HFFc6 (cell line): ENCODE measurements around the gene YWHAG. TPM values are rescaled to one million over a fixed set of nuclear protein-coding genes. Genes with fewer than 3 reads are reported as not detected.

Source experiments
- DNase-seq: peaks from one replicate; pipeline ENCODE4 v3.0.0-alpha.2; 2018
- H3K27ac Mint-ChIP-seq: 2 replicates; pipeline ENCODE4 v1.8.0; 2020; ENCODE audit warnings: mild to moderate bottlenecking, mixed read lengths
- H3K27me3 Mint-ChIP-seq: 2 replicates; pipeline ENCODE4 v1.8.0; 2021; ENCODE audit warnings: mild to moderate bottlenecking, moderate library complexity, mixed read lengths; ENCODE audit not compliant: insufficient read depth
- H3K36me3 Mint-ChIP-seq: 2 replicates; pipeline ENCODE4 v1.8.0; 2021; ENCODE audit warnings: low read depth, mixed read lengths
- H3K4me1 Mint-ChIP-seq: 2 replicates; pipeline ENCODE4 v1.8.0; 2020; ENCODE audit warnings: low read depth, mixed read lengths
- H3K4me3 Mint-ChIP-seq: 2 replicates; pipeline ENCODE4 v1.8.0; 2020; ENCODE audit warnings: mild to moderate bottlenecking, moderate library complexity, mixed read lengths
- H3K9me3 Mint-ChIP-seq: 2 replicates; pipeline ENCODE4 v1.8.0; 2020; ENCODE audit warnings: mild to moderate bottlenecking, mixed read lengths
- total RNA-seq, 6 experiments: library from RNA; stranded (reverse); fragmentation: NEBNext Ultra II Directional; extraction: Animal tissue kit (Norgen Biotek cat#: 25700); gene quantifications; 2 replicates in 1 of 6; 3 replicates in 5 of 6; pipeline ENCODE4 v1.2.3, GENCODE V29; 2021
- TF ChIP-seq, protein P1 (sequence below): fragments of 200-600 bp; sonication (generic); IDR thresholded peaks from 2 replicates; pipeline ENCODE4 v1.5.0; 2021; ENCODE audit warnings: antibody characterized with exemption, mild to moderate bottlenecking

The YWHAG gene
- total RNA-seq, 6 experiments from 2014 or later: 171 to 210 (median 180) TPM

GRCh38 chr7:76330673-76331072 lies 28.1 kb downstream of the YWHAG start:
- H3K4me3 Mint-ChIP-seq: no peak overlapping the region
- peaks cover 3% of the 10 kb centered on the region for H3K27me3 Mint-ChIP-seq
- H3K4me1 Mint-ChIP-seq: peaks cover 48% of the 10 kb centered on the region
- TF ChIP-seq, protein P1, sequence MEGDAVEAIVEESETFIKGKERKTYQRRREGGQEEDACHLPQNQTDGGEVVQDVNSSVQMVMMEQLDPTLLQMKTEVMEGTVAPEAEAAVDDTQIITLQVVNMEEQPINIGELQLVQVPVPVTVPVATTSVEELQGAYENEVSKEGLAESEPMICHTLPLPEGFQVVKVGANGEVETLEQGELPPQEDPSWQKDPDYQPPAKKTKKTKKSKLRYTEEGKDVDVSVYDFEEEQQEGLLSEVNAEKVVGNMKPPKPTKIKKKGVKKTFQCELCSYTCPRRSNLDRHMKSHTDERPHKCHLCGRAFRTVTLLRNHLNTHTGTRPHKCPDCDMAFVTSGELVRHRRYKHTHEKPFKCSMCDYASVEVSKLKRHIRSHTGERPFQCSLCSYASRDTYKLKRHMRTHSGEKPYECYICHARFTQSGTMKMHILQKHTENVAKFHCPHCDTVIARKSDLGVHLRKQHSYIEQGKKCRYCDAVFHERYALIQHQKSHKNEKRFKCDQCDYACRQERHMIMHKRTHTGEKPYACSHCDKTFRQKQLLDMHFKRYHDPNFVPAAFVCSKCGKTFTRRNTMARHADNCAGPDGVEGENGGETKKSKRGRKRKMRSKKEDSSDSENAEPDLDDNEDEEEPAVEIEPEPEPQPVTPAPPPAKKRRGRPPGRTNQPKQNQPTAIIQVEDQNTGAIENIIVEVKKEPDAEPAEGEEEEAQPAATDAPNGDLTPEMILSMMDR: peak; percentile 40
- peaks cover 52% of the 10 kb centered on the region for H3K36me3 Mint-ChIP-seq
- no peak for DNase-seq
- H3K27ac Mint-ChIP-seq: peak overlapping the region; percentile 24; the same call in 1 of the 2 replicates
- H3K9me3 Mint-ChIP-seq: no peaks in the 10 kb centered on the region

DNA sequence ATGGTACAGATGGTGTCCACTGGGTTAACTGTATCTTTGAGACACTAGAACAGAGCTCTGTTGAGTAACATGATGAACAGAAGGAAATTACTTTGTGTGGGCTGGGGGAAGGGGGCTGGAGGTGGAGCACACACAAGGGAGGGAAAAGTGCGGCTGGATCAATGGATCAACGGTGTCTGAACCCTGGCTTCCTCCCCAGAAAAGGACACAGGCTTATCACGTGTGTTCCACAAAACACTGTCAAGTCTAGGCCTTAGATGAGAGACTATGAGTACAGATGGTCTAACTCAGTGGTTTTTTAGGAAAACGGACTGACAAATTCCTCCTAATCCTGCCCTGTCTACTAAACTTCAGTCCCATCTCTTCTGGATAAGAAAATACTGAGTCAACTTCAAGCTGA lies 28.5 kb downstream of the YWHAG start:
- Mint-ChIP-seq H3K4me3 (no peak overlapping the region), H3K36me3 (peaks cover 52% of the 10 kb centered on the region), H3K27ac (peak overlapping the region; percentile 24; the same call in 1 of the 2 replicates), H3K4me1 (peaks cover 48% of the 10 kb centered on the region), H3K9me3 (no peaks in the 10 kb centered on the region), H3K27me3 (peaks cover 3% of the 10 kb centered on the region)
- TF ChIP-seq, protein P1: no peak
- DNase-seq: no peak

GRCh38 chr7:76329479-76329878 lies 29.3 kb downstream of the YWHAG start:
- Mint-ChIP-seq H3K36me3 (peaks cover 56% of the 10 kb centered on the region), H3K9me3 (no peaks in the 10 kb centered on the region), H3K27me3 (peaks cover 3% of the 10 kb centered on the region), H3K4me3 (no peak overlapping the region), H3K4me1 (peaks cover 56% of the 10 kb centered on the region), H3K27ac (no peak overlapping the region)
- DNase-seq: no peak
- TF ChIP-seq, protein P1: no peak

- TF ChIP-seq, protein P1: no peak
- Mint-ChIP-seq H3K36me3 (peaks cover 53% of the 10 kb centered on the region), H3K27me3 (peaks cover 3% of the 10 kb centered on the region), H3K4me1 (peaks cover 60% of the 10 kb centered on the region), H3K4me3 (no peak overlapping the region), H3K27ac (no peak overlapping the region; the same call in 1 of the 2 replicates), H3K9me3 (no peaks in the 10 kb centered on the region)
- DNase-seq: no peak
Measured at GRCh38 chr7:76328389-76328788, 30.4 kb downstream of the YWHAG start.

GRCh38 chr7:76327610-76328009 lies 31.2 kb downstream of the YWHAG start:
- TF ChIP-seq, protein P1: no peak
- Mint-ChIP-seq H3K27me3 (peaks cover 2% of the 10 kb centered on the region; the same call in 1 of the 2 replicates), H3K27ac (peak overlapping the region; percentile 76), H3K4me3 (no peak overlapping the region), H3K9me3 (no peaks in the 10 kb centered on the region), H3K4me1 (peaks cover 65% of the 10 kb centered on the region), H3K36me3 (peaks cover 50% of the 10 kb centered on the region)
- no peak for DNase-seq
